ENCODE measurements around the gene FBXO24. TPM values are rescaled to one million over a fixed set of nuclear protein-coding genes. Genes with fewer than 3 reads are reported as not detected.

The FBXO24 gene
- total RNA-seq, 4 donors from 2014 or later: 0.14 to 0.79 TPM; not detected in 2

DNA sequence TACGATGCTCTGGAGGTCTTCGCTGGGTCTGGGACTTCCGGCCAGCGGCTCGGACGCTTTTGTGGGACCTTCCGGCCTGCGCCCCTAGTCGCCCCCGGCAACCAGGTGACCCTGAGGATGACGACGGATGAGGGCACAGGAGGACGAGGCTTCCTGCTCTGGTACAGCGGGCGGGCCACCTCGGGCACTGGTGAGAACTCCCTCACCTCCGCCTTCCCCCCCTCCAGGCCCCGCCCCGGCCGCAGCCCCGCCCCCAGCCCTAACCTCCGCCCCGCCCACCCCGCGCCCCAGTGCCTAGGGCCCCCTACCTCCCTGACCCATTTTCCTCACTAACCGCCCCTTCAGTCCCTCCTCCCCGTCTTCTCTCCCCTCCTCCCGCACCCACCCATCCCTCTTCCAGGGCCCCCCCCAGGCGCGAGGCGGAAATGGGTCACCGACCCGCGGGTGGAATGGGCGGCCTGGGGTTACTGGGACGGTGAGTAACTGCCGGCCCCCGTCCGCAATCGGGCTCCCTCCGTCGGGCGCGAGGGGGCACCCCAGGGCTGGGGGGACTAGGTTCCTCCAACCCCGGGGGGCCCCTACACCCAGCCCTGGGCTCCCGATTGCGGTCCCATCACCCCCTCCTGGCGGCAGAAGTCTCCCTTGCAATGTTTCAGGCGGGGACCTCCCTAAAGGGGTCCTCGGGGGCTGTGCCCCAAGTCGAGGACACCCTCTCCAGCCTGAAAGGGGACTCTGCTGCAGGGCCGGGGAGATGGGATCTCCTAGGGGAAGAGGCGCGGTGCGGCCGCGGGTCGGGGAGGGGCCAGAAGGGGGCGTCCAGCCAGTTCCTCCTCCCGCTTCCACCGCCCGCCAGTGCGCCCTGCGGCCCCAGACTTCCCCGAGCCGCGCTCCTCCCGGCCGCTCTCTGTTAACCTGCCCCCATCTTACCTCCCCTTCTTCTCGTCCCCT lies 18.2 kb downstream of the FBXO24 start:
- Histone ChIP-seq H3K27me3 (no peaks in the 10 kb centered on the region), H3K4me3 (peak overlapping the region; percentile 49 to 75 (median 65)), H3K27ac (peak overlapping the region; percentile 77 to 92 (median 84)), H3K4me1 (peaks cover 6 to 28% (median 25%) of the 10 kb centered on the region in 4 donors), H3K9me3 (no peaks in the 10 kb centered on the region), H3K36me3 (no peaks in the 10 kb centered on the region)
- in situ Hi-C loops (cut with MboI; ENCODE audit: low pct_ligation_motif_present in 1 of 4, low pct_unique_long_range_greater_than_20kb in 1 of 4, low sequenced_read_pairs in 3 of 4): no loop called here
- DNase-seq: peak; percentile 82
- 2% methylated on average over 44 of the region's 70 CpGs; no CpG with 5 or more reads in 1 of the 2 donors for WGBS, 2 donors (ENCODE audit: low coverage in 1 of 2)
- intact Hi-C loops (cut with DNase I; ENCODE audit: low total_unique reads): no loop called here
- TF ChIP-seq POLR2AphosphoS5 (IDR thresholded peaks at IDR 0.05) (peak; percentile 46 to 72 (median 50)), EP300 (IDR thresholded peaks at IDR 0.05; ENCODE audit: low read depth) (no peak), POLR2A (IDR thresholded peaks at IDR 0.05) (peak; percentile 25), CTCF (IDR thresholded peaks at IDR 0.05) (peak; percentile 37 to 55 (median 47))

- in situ Hi-C loops (cut with MboI; ENCODE audit: low pct_ligation_motif_present in 1 of 4, low pct_unique_long_range_greater_than_20kb in 1 of 4, low sequenced_read_pairs in 3 of 4): no loop called here
- intact Hi-C loops (cut with DNase I; ENCODE audit: low total_unique reads): no loop called here
- no peaks in the 10 kb centered on the region for H3K27me3 ChIP-seq
- no peaks in the 10 kb centered on the region for H3K36me3 ChIP-seq
- H3K4me3 ChIP-seq: peak overlapping the region; percentile 49 to 75 (median 65)
- no peak for TF ChIP-seq POLR2AphosphoS5 (IDR thresholded peaks at IDR 0.05)
- TF ChIP-seq CTCF (IDR thresholded peaks at IDR 0.05): no peak
- TF ChIP-seq POLR2A (IDR thresholded peaks at IDR 0.05): no peak
- TF ChIP-seq EP300 (IDR thresholded peaks at IDR 0.05; ENCODE audit: low read depth): no peak
- no peaks in the 10 kb centered on the region for H3K9me3 ChIP-seq
- peak; percentile 70 for DNase-seq
- peaks cover 6 to 28% (median 25%) of the 10 kb centered on the region in 4 donors for H3K4me1 ChIP-seq
- WGBS, 2 donors (ENCODE audit: low coverage in 1 of 2): 0 to 14% methylated on average over 2 to 68 of the region's 68 CpGs
- H3K27ac ChIP-seq: peak overlapping the region; percentile 77 to 92 (median 84)
Observed at GRCh38 chr7:100604976-100605911, 19.1 kb downstream of the FBXO24 start.

- WGBS, 2 donors (ENCODE audit: low coverage in 1 of 2): 88 to 100% methylated on average over 2 to 12 of the region's 12 CpGs
- intact Hi-C loops (cut with DNase I; ENCODE audit: low total_unique reads) (no loop called here), in situ Hi-C loops (cut with MboI; ENCODE audit: low pct_ligation_motif_present in 1 of 4, low pct_unique_long_range_greater_than_20kb in 1 of 4, low sequenced_read_pairs in 3 of 4) (no loop called here)
Observed at GRCh38 chr7:100606313-100606712, 20.2 kb downstream of the FBXO24 start.

More at GRCh38 chr7:100606313-100606712, 20.2 kb downstream of the FBXO24 start:
- Histone ChIP-seq H3K4me3 (no peak overlapping the region), H3K27me3 (no peaks in the 10 kb centered on the region), H3K36me3 (no peaks in the 10 kb centered on the region), H3K9me3 (no peaks in the 10 kb centered on the region), H3K4me1 (peaks cover 6 to 29% (median 26%) of the 10 kb centered on the region in 4 donors), H3K27ac (no peak overlapping the region)
- DNase-seq: no peak
- TF ChIP-seq CTCF (IDR thresholded peaks at IDR 0.05) (no peak), POLR2AphosphoS5 (IDR thresholded peaks at IDR 0.05) (no peak), POLR2A (IDR thresholded peaks at IDR 0.05) (no peak), EP300 (IDR thresholded peaks at IDR 0.05; ENCODE audit: low read depth) (no peak)
